Mucosa of stomach (tissue), 1 donor: ENCODE measurements around the gene KIAA1586.
A peak's percentile ranks its signal among the peaks of the same experiment; 100 is the strongest.
"Not testable (repeated sequence)": the region's sequence is repeated elsewhere in the genome, so short reads cannot be mapped to it uniquely, and the experiment has no call there.

Experiments
- H3K27me3 ChIP-seq: one replicate; pipeline ENCODE4 v1.7.0; 2013; ENCODE audit warnings: mild to moderate bottlenecking, low read length; ENCODE audit not compliant: control insufficient read depth, insufficient read depth
- H3K36me3 ChIP-seq: one replicate; pipeline ENCODE4 v1.7.0; 2013; ENCODE audit warnings: low read length; ENCODE audit not compliant: control insufficient read depth, insufficient read depth
- H3K4me1 ChIP-seq: one replicate; pipeline ENCODE4 v1.7.0; 2013; ENCODE audit warnings: mild to moderate bottlenecking, low read length; ENCODE audit not compliant: control insufficient read depth, insufficient read depth
- H3K4me3 ChIP-seq: one replicate; pipeline ENCODE4 v1.7.0; 2013; ENCODE audit warnings: low read length
- H3K9ac ChIP-seq: one replicate; pipeline ENCODE4 v1.7.0; 2013; ENCODE audit warnings: mild to moderate bottlenecking, low read length, moderate library complexity
- H3K9me3 ChIP-seq: one replicate; pipeline ENCODE4 v1.7.0; 2013; ENCODE audit warnings: mild to moderate bottlenecking, low read length, moderate library complexity; ENCODE audit not compliant: control insufficient read depth
- donor health status: Pancreatic carcinoma.

KIAA1586 gene, protein sequence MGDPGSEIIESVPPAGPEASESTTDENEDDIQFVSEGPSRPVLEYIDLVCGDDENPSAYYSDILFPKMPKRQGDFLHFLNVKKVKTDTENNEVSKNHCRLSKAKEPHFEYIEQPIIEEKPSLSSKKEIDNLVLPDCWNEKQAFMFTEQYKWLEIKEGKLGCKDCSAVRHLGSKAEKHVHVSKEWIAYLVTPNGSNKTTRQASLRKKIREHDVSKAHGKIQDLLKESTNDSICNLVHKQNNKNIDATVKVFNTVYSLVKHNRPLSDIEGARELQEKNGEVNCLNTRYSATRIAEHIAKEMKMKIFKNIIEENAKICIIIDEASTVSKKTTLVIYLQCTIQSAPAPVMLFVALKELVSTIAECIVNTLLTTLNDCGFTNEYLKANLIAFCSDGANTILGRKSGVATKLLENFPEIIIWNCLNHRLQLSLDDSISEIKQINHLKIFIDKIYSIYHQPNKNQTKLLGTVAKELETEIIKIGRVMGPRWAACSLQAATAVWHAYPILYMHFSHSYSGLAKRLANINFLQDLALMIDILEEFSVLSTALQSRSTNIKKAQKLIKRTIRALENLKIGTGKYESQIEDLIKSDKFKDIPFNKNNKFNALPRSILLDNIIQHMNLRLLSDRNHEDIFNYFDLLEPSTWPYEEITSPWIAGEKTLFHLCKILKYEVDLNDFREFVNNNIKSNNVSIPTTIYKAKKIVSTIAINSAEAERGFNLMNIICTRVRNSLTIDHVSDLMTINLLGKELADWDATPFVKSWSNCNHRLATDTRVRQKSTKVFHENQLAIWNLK

DNA sequence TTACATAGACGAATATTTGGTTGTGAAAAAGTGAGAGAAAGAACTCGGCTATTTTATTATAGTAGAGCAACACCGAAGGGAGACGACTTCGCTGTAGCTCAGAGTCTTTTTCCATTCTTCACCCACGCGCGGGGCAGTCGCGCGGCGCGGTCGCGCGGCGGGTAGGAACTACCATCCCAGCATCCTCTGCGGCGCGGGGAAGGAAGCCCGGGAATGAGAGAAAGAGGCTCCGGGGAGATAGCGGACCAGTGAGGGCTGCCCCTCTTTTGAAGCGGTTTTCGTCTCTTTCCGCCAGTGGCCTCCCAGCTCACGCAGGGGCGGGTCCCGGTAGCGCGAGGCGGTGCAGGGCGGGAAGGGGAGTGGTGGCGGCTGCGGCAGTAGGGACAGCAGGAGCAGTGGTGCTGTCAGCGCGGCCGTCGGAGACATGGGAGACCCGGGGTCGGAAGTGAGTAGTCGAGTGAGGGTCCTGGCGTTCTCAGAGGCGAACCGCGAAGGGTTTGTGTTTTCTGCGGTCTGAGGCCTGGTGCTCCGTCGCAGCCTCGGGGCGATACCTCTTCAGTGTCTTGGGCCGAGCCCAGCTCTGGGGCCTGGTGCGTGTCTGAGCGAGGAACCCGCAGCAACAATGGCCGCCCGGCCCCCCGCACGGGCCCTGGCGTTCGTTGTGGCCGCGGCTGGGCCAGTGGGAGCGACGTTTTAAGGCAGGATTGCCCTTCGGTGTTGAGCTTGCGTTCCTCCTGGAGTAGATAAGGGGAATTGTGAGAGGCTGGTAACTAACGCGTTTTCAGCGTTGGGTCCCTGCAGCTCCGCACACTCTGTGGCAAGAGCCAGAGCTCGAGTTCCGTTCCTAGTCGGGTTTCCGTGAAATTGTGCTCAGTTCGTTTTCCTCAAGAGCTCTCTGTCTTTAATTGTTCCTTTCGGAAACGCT lies at the start of gene KIAA1586:
Gene KIAA1586, plus strand, starts transcription at position 362 of the 925 bp plus-strand sequence. Its CDS starts 63 bp downstream, at position 425.
- H3K9ac ChIP-seq: peak within 1 kb of the TSS; percentile 28
- not testable (repeated sequence) for H3K9me3 ChIP-seq, H3K27me3 ChIP-seq, H3K36me3 ChIP-seq, H3K4me1 ChIP-seq
- peak within 1 kb of the TSS; percentile 60 for H3K4me3 ChIP-seq

DNA sequence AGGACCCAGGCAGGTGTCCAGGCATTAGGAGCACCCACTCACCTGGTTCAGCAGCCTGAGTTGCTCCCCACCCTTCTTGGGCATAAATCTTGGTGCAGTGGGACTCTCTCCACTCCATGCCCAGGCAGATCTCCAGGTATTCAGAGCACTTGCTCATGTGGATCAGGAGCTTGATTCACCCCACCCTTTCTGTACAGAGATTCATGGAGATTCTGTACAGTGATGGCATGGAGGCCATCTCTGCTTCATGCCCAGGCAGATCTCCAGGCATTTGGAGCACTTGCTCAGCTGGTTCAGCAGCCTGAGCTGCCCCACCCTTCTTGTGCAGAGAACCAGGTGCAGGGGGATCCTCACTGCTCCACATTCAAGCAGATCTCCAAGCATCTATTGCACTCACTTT lies 47.4 kb upstream of the KIAA1586 start:
- H3K9ac ChIP-seq: no peak overlapping the region
- H3K9me3 ChIP-seq: no peaks in the 10 kb centered on the region
- H3K36me3 ChIP-seq: no peaks in the 10 kb centered on the region
- no peaks in the 10 kb centered on the region for H3K27me3 ChIP-seq
- H3K4me3 ChIP-seq: no peak overlapping the region
- H3K4me1 ChIP-seq: no peaks in the 10 kb centered on the region

DNA sequence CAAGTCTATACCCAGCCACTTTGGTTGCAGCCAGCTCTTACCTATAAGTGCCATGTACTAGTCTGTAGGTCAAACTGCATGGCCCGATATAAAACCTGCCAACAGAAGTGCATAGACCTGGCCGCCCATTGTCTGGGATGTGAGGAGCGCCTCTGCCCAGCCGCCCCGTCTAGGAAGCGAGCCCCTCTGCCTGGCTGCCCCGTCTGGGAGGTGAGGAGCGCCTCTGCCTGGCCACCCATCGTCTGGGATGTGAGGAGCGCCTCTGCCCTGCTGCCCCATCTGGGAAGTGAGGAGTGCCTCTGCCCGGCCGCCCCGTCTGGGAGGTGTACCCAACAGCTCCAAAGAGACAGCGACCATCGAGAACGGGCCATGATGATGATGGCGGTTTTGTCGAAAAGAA lies 46.7 kb upstream of the KIAA1586 start:
- H3K9me3 ChIP-seq: not testable (repeated sequence)

DNA sequence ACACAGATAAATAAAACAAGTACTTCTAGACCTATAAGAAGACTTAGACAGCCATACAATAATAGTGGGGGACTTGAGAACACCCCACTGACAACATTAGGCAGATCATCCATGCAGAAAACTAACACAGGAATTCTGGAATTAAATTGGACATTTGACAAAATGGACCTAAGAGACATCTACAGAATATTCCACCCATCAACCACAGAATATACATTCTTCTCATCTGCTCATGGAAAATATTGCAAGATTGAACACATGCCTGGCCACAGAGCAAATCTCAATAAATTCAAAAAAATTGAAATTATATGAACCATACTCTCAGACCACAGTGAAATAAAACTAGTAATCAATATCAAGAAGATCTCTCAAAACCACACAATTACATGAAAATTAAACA lies 44.3 kb upstream of the KIAA1586 start:
- Histone ChIP-seq H3K36me3 (no peaks in the 10 kb centered on the region), H3K9ac (no peak overlapping the region), H3K27me3 (no peaks in the 10 kb centered on the region)

More for the DNA sequence above, 46.7 kb upstream of the KIAA1586 start:
- not testable (repeated sequence) for H3K27me3 ChIP-seq, H3K4me1 ChIP-seq, H3K4me3 ChIP-seq, H3K9ac ChIP-seq, H3K36me3 ChIP-seq

DNA sequence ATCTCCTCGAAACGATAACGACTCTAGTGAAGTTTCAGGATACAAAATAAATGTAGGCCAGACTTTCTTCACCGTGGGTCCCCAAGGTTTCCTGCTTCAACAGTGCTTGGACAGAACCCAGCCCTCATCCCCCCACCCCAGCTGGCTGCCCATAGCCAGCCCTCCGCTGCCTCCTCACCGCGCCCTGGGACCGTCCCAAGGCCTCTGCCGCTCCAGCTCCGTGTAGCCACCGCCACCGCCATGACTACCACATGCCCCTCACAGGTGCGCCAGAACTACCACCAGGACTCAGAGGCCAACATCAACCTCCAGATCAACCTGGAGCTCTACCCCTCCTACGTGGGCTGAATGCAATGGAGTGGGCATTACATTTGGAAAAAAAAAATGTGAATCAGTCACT lies 42.2 kb upstream of the KIAA1586 start:
- Histone ChIP-seq H3K4me1 (no peaks in the 10 kb centered on the region), H3K9ac (no peak overlapping the region), H3K27me3 (no peaks in the 10 kb centered on the region), H3K36me3 (no peaks in the 10 kb centered on the region), H3K9me3 (no peaks in the 10 kb centered on the region), H3K4me3 (no peak overlapping the region)

More for the DNA sequence above, 44.3 kb upstream of the KIAA1586 start:
- Histone ChIP-seq H3K9me3 (no peaks in the 10 kb centered on the region), H3K4me3 (no peak overlapping the region), H3K4me1 (no peaks in the 10 kb centered on the region)

DNA sequence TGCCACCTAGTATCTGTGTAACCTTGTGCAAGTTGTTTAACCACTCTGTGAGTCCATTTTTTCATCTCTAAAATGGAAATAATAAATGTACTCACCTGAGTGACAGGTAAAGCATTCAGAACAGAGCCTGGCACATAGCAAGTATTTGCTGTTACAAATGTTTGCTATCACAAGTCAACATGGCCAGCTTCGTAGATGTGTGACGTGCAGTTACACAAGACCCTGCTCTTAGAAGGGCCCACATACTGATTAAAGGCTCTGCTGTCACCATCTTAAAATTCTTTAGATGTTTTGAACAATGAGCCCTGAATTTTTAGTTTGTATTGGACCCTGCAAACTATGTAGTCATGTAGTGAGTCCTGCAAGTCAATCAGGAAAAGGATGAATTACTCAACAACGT lies 40.4 kb upstream of the KIAA1586 start:
- no peak overlapping the region for H3K9ac ChIP-seq
- no peaks in the 10 kb centered on the region for H3K27me3 ChIP-seq
- no peak overlapping the region for H3K4me3 ChIP-seq
- H3K9me3 ChIP-seq: no peaks in the 10 kb centered on the region
- no peaks in the 10 kb centered on the region for H3K36me3 ChIP-seq
- no peaks in the 10 kb centered on the region for H3K4me1 ChIP-seq

DNA sequence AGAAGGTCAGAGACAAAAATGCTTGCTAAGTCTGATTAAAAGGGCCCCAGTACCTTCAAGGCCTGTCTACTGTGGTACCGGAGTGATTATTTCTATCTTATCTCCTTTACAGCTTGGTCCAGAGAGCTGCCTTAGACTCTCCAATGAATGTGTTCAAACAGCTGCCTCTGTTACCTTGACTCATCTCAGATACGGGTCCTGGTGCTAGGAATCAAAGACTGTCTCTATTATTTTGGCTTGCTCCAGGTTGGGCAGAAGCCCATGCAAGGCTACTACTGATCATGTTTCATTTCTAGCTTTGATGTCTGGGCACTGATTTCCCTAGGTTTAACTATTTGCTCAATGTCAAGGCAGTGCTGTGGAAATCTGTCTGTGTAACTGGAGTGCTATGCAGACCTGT lies 38.4 kb upstream of the KIAA1586 start:
- not testable (repeated sequence) for H3K36me3 ChIP-seq, H3K9ac ChIP-seq, H3K4me1 ChIP-seq, H3K27me3 ChIP-seq, H3K9me3 ChIP-seq, H3K4me3 ChIP-seq

DNA sequence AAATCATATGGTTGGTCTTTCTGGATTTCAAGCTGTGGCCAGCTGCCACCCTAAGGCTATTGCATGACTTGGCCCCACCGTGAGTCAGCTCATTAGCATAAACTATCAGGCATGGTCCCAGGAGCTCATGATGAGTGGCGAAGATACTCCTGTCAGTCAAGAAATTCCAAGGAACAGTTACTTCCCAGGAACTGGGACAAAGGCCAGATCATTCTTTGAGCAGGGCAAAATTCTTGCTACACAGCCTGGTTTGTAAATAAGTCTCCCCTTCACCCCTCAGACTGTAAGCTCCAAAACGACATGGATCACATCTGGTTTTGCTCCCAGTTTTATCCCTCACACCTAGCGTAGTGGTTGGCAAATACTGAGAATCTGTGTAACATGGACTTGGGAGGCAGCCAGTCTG lies 33.0 kb upstream of the KIAA1586 start:
- Histone ChIP-seq H3K9ac (no peak overlapping the region), H3K36me3 (no peaks in the 10 kb centered on the region), H3K4me1 (no peaks in the 10 kb centered on the region), H3K9me3 (no peaks in the 10 kb centered on the region), H3K27me3 (no peaks in the 10 kb centered on the region), H3K4me3 (no peak overlapping the region)

DNA sequence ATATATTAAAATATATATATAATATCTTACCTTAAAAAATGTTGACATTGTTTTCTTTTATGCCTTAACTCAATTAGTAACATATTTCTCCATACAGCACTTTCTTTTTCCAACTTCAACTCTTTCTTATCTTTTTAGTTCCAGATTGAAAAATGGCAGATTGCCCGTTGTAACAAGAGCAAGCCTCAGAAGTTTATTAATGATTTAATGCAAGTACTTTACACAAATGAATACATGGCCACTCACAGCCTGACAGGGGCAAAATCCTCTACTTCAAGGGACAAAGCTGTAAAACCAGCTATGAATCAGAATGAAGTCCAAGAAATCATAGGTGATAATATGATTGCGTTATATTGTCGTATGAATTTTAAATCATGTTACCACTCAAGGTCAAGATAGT lies 29.4 kb upstream of the KIAA1586 start:
- Histone ChIP-seq H3K27me3 (no peaks in the 10 kb centered on the region), H3K36me3 (no peaks in the 10 kb centered on the region), H3K4me3 (no peak overlapping the region), H3K9me3 (no peaks in the 10 kb centered on the region), H3K9ac (no peak overlapping the region), H3K4me1 (no peaks in the 10 kb centered on the region)

DNA sequence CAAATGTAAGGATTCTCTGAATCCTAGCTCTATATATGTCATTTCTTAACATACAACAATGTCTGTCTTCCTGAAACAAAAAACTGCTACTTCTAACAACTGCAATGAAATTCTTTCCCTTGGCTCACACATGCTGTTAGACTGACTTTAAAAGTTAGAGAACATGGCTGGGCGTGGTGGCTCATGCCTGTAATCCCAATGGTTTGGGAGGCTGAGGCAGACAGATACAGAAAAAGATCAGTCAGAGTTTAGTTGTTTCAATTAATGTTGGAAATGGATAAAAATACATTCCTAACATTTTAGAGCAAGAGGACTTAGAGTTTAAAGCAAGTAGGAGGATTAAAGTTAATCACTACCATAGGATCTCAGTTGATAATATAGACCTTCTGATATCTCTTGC lies 28.7 kb upstream of the KIAA1586 start:
- Histone ChIP-seq H3K27me3 (no peaks in the 10 kb centered on the region), H3K4me3 (no peak overlapping the region), H3K4me1 (no peaks in the 10 kb centered on the region), H3K9ac (no peak overlapping the region), H3K9me3 (no peaks in the 10 kb centered on the region), H3K36me3 (no peaks in the 10 kb centered on the region)

DNA sequence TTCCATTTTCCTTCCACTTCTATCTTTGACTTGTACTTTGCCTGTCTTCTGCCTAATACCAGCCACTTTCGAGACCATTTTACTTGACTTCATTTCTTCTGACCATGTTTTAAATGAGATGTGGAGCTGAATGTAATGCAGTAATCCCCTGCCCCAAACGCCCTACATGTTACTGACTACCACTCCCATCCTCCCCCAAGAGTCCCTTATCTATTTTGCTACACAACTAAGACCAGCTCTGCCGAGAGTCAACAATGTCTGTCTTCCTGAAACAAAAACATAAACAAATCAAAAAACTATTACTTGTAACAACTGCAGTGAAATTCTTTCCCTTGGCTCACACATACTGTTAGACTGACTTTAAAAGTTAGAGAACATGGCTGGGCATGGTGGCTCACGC lies 27.1 kb upstream of the KIAA1586 start:
- Histone ChIP-seq H3K36me3 (no peaks in the 10 kb centered on the region), H3K27me3 (no peaks in the 10 kb centered on the region), H3K4me1 (no peaks in the 10 kb centered on the region), H3K9me3 (no peaks in the 10 kb centered on the region), H3K9ac (no peak overlapping the region), H3K4me3 (no peak overlapping the region)
